H9 (cell line): ENCODE results near the gene ST6GALNAC3. TPM values are rescaled to one million over a fixed set of nuclear protein-coding genes. Genes with fewer than 3 reads are reported as not detected.

ENCODE experiments used
- DNase-seq: peaks from one replicate; pipeline ENCODE4 v3.0.0-alpha.2; 2017
- H2AFZ ChIP-seq: one replicate; pipeline ENCODE4 v1.6.1; 2013; ENCODE audit warnings: mild to moderate bottlenecking, low read length, control low read depth, moderate library complexity
- H2AK5ac ChIP-seq: 2 replicates; pipeline ENCODE4 v1.6.1; 2013; ENCODE audit warnings: low read length, control low read depth, mixed read lengths; ENCODE audit not compliant: insufficient read length
- H2BK120ac ChIP-seq: one replicate; pipeline ENCODE4 v1.6.1; 2013; ENCODE audit warnings: low read depth, mild to moderate bottlenecking, low read length, control low read depth, inconsistent platforms; ENCODE audit not compliant: poor library complexity, severe bottlenecking
- H2BK12ac ChIP-seq: 2 replicates; pipeline ENCODE4 v1.6.1; 2013; ENCODE audit warnings: low read length, control low read depth, mixed read lengths, low read depth; ENCODE audit not compliant: insufficient read length
- H2BK15ac ChIP-seq: 2 replicates; pipeline ENCODE4 v1.6.1; 2013; ENCODE audit warnings: low read depth, low read length, control low read depth
- H2BK20ac ChIP-seq: one replicate; pipeline ENCODE4 v1.6.1; 2013; ENCODE audit warnings: low read depth, mild to moderate bottlenecking, low read length, control low read depth, inconsistent platforms; ENCODE audit not compliant: poor library complexity, severe bottlenecking
- H2BK5ac ChIP-seq: 2 replicates; pipeline ENCODE4 v1.6.1; 2013; ENCODE audit warnings: low read length, control low read depth, mixed read lengths; ENCODE audit not compliant: insufficient read length
- H3K14ac ChIP-seq: 2 replicates; pipeline ENCODE4 v1.6.1; 2013; ENCODE audit warnings: low read length, control low read depth; ENCODE audit not compliant: insufficient read depth
- H3K18ac ChIP-seq: 2 replicates; pipeline ENCODE4 v1.6.1; 2013; ENCODE audit warnings: low read depth, mild to moderate bottlenecking, mixed read lengths, low read length, control low read depth; ENCODE audit not compliant: insufficient read length
- H3K23ac ChIP-seq: 2 replicates; pipeline ENCODE4 v1.6.1; 2013; ENCODE audit warnings: low read length, control low read depth, mixed read lengths, low read depth; ENCODE audit not compliant: insufficient read length
- H3K23me2 ChIP-seq: 2 replicates; pipeline ENCODE4 v1.6.1; 2013; ENCODE audit warnings: low read depth, mild to moderate bottlenecking, mixed read lengths, low read length, control low read depth; ENCODE audit not compliant: insufficient read length, poor library complexity, severe bottlenecking
- H3K27ac ChIP-seq: 2 replicates; pipeline ENCODE4 v1.5.1; 2013; ENCODE audit warnings: low read length, control low read depth, mixed read lengths, low read depth; ENCODE audit not compliant: insufficient read length
- H3K27me3 ChIP-seq: 2 replicates; pipeline ENCODE4 v1.6.1; 2013; ENCODE audit warnings: low read length, control low read depth, inconsistent platforms; ENCODE audit not compliant: insufficient read depth
- H3K4ac ChIP-seq: 2 replicates; pipeline ENCODE4 v1.6.1; 2013; ENCODE audit warnings: low read depth, mild to moderate bottlenecking, control low read depth, inconsistent platforms, low read length, moderate library complexity
- H3K4me1 ChIP-seq: 2 replicates; pipeline ENCODE4 v1.6.1; 2013; ENCODE audit warnings: low read length, control low read depth, inconsistent platforms; ENCODE audit not compliant: insufficient read depth
- H3K4me2 ChIP-seq: 2 replicates; pipeline ENCODE4 v1.6.1; 2013; ENCODE audit warnings: low read length, control low read depth, mixed read lengths; ENCODE audit not compliant: insufficient read length, insufficient read depth
- H3K56ac ChIP-seq: 2 replicates; pipeline ENCODE4 v1.6.1; 2013; ENCODE audit warnings: low read depth, mild to moderate bottlenecking, mixed read lengths, low read length, control low read depth; ENCODE audit not compliant: insufficient read length
- H3K79me1 ChIP-seq: 2 replicates; pipeline ENCODE4 v1.6.1; 2013; ENCODE audit warnings: low read depth, mild to moderate bottlenecking, moderate library complexity, low read length, control low read depth, inconsistent platforms; ENCODE audit not compliant: insufficient read depth, poor library complexity, severe bottlenecking
- H3K79me2 ChIP-seq: 2 replicates; pipeline ENCODE4 v1.6.1; 2013; ENCODE audit warnings: low read length, control low read depth, inconsistent platforms; ENCODE audit not compliant: insufficient read depth
- H3K9ac ChIP-seq: 2 replicates; pipeline ENCODE4 v1.6.1; 2013; ENCODE audit warnings: low read length, control low read depth, mixed read lengths; ENCODE audit not compliant: insufficient read length; ENCODE audit errors: extremely low read depth
- H3K9me3 ChIP-seq: one replicate; pipeline ENCODE4 v1.6.1; 2013; ENCODE audit warnings: low read depth, low read length, inconsistent platforms; ENCODE audit not compliant: control insufficient read depth
- H3T11ph ChIP-seq: one replicate; pipeline ENCODE4 v1.6.1; 2013; ENCODE audit warnings: mild to moderate bottlenecking, low read length, control low read depth, inconsistent platforms
- H4K20me1 ChIP-seq: one replicate; pipeline ENCODE4 v1.6.1; 2013; ENCODE audit not compliant: control insufficient read depth, insufficient read length, insufficient read depth
- H4K5ac ChIP-seq: 2 replicates; pipeline ENCODE4 v1.6.1; 2013; ENCODE audit warnings: low read depth, mild to moderate bottlenecking, mixed read lengths, low read length, control low read depth; ENCODE audit not compliant: insufficient read length
- H4K8ac ChIP-seq: replicated peaks from 2 replicates; pipeline ENCODE4 v1.6.1; 2013; ENCODE audit warnings: low read length, control low read depth, mixed read lengths, low read depth; ENCODE audit not compliant: insufficient read length
- H4K91ac ChIP-seq: 2 replicates; pipeline ENCODE4 v1.6.1; 2013; ENCODE audit warnings: low read depth, mild to moderate bottlenecking, moderate library complexity, mixed read lengths, low read length, control low read depth; ENCODE audit not compliant: insufficient read length
- H3K27ac Mint-ChIP-seq, 3 experiments: 2 replicates in 2 of 3; 3 replicates in 1 of 3; pipeline ENCODE4 v1.8.0; 2020 to 2021; ENCODE audit warnings: mixed read lengths in 3 of 3, mild to moderate bottlenecking in 1 of 3, moderate library complexity in 1 of 3
- H3K27me3 Mint-ChIP-seq: 2 replicates; pipeline ENCODE4 v1.8.0; 2021; ENCODE audit warnings: low read depth, mild to moderate bottlenecking, moderate library complexity, mixed read lengths
- H3K36me3 Mint-ChIP-seq, 3 experiments: 2 replicates in 2 of 3; 3 replicates in 1 of 3; pipeline ENCODE4 v1.8.0; 2020 to 2021; ENCODE audit warnings: low read depth in 3 of 3, mixed read lengths in 3 of 3; ENCODE audit not compliant: insufficient read depth in 1 of 3
- H3K4me1 Mint-ChIP-seq, 2 experiments: 2 replicates each; pipeline ENCODE4 v1.8.0; 2020; ENCODE audit warnings: mixed read lengths in 2 of 2
- H3K4me3 Mint-ChIP-seq, 2 experiments: 2 replicates in 1 of 2; 3 replicates in 1 of 2; pipeline ENCODE4 v1.8.0; 2020 to 2021; ENCODE audit warnings: mild to moderate bottlenecking in 2 of 2, mixed read lengths in 2 of 2, moderate library complexity in 1 of 2
- H3K9me3 Mint-ChIP-seq, 2 experiments: 2 replicates in 1 of 2; 3 replicates in 1 of 2; pipeline ENCODE4 v1.8.0; 2020; ENCODE audit warnings: mild to moderate bottlenecking in 2 of 2, mixed read lengths in 2 of 2, moderate library complexity in 1 of 2
- WGBS: extraction: QIAGEN DNeasy Blood & Tissue Kit; methylation state at CpG from one replicate; pipeline ENCODE4 v1.1.7; 2013; ENCODE audit warnings: missing lambda C conversion rate, low lambda C conversion rate, mixed read lengths; ENCODE audit not compliant: insufficient read length; ENCODE audit errors: extremely low coverage; 5-methylcytosine and 5-hydroxymethylcytosine counted together
- total RNA-seq: library from RNA; stranded (reverse); gene quantifications from 2 replicates; pipeline ENCODE4 v1.2.1, GENCODE V29; 2021
- TF ChIP-seq, protein P1 (sequence below): fragments of 200-600 bp; sonication (generic); conservative IDR thresholded peaks from 3 replicates; pipeline ENCODE4 v1.8.0; 2021; ENCODE audit warnings: antibody characterized with exemption, mild to moderate bottlenecking

Gene ST6GALNAC3
- total RNA-seq, 1 experiment from 2014 or later: 11.2 TPM

DNA sequence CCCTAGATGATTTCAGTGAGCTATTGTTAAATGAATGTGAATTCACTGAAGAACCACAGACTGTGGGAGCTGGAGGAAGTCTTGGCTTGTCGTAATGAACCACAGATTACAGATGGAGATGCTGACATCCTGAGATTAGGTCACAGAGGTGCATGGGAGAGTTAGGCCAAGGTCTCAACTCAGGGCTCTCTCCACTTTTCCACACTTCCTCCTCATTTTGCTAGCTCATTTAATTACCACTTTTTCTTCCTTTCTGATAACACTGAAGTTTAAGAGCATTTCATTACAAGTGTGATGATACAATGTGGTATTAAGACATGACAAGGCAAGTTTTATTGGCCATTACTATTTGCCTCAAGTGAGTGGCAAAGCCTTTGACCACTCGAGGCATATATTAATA is 30.8 kb downstream of the ST6GALNAC3 start:
- Histone ChIP-seq H3K9ac (no peak overlapping the region), H4K5ac (no peak overlapping the region), H2AFZ (no peak overlapping the region), H4K91ac (no peak overlapping the region), H3K4ac (no peak overlapping the region), H4K20me1 (no peaks in the 10 kb centered on the region), H2BK120ac (no peak overlapping the region), H2AK5ac (no peak overlapping the region), H3K27me3 (no peaks in the 10 kb centered on the region), H3K23ac (no peak overlapping the region), H3K9me3 (no peaks in the 10 kb centered on the region), H3K4me2 (no peak overlapping the region), H3K14ac (no peak overlapping the region), H3K4me1 (peaks cover 4% of the 10 kb centered on the region; the same call in 1 of the 2 replicates), H3T11ph (no peak overlapping the region), H2BK20ac (no peak overlapping the region), H3K79me2 (no peaks in the 10 kb centered on the region), H3K23me2 (no peaks in the 10 kb centered on the region), H4K8ac (no peak overlapping the region), H3K27ac (no peak overlapping the region), H2BK12ac (no peak overlapping the region), H3K56ac (no peak overlapping the region), H2BK15ac (no peak overlapping the region), H3K18ac (no peak overlapping the region), H2BK5ac (no peak overlapping the region), H3K79me1 (no peaks in the 10 kb centered on the region)
- Mint-ChIP-seq H3K27me3 (no peaks in the 10 kb centered on the region), H3K4me1 (peaks cover 26 to 46% of the 10 kb centered on the region in 2 experiments), H3K27ac (no peak overlapping the region), H3K4me3 (no peak overlapping the region), H3K36me3 (peaks cover 2 to 4% (median 2%) of the 10 kb centered on the region in 3 experiments; a peak in 5 of 7 replicates), H3K9me3 (no peaks in the 10 kb centered on the region)
- no peak for DNase-seq
- no CpG with 5 or more reads among the region's 2 CpGs for WGBS
- TF ChIP-seq, protein P1, sequence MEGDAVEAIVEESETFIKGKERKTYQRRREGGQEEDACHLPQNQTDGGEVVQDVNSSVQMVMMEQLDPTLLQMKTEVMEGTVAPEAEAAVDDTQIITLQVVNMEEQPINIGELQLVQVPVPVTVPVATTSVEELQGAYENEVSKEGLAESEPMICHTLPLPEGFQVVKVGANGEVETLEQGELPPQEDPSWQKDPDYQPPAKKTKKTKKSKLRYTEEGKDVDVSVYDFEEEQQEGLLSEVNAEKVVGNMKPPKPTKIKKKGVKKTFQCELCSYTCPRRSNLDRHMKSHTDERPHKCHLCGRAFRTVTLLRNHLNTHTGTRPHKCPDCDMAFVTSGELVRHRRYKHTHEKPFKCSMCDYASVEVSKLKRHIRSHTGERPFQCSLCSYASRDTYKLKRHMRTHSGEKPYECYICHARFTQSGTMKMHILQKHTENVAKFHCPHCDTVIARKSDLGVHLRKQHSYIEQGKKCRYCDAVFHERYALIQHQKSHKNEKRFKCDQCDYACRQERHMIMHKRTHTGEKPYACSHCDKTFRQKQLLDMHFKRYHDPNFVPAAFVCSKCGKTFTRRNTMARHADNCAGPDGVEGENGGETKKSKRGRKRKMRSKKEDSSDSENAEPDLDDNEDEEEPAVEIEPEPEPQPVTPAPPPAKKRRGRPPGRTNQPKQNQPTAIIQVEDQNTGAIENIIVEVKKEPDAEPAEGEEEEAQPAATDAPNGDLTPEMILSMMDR: no peak
